ENCODE measurements around the gene TRIM42.

TRIM42 gene

DNA sequence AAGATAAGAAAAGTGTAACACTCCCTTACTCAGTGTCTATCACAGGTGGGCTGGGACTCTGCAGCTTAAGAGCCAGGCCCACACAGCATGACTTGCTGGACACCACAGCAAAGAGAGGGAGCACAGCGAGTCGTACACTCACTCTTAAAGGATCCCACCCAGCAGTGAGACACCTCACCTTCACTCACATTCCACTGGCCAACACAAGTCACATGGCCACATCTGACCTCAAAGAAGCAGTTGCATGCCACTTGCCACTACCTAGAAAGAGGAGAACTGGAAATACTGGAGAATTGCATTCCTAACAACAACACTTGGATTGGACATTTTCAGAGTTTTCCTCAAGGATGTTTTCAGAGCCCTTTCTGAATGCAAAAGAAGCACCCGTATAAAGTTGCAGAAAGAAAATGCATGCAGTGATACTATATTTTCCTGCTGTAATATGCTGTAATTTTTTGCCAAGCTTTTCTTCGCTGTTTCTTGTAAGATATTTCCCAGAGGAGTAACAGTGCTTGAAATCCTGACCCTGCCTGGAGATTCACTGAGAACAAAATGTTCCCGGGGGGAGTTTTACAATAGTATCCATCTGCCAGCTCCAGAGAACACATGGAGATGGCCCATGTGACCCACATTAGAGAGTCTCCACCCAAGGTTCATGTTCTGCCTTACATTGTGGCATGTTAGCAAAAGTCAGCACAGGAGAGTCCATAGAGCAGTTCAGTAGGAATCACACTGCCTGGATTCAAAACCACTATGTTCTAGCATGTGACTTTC, 42.2 kb downstream of the TRIM42 start:
- H3K27me3 ChIP-seq (ENCODE audit: low read depth): no peaks in the 10 kb centered on the region
- in situ Hi-C loops (cut with MboI; ENCODE audit: low sequenced_read_pairs): no loop called here
- no peak overlapping the region for H3K4me3 ChIP-seq
- no peaks in the 10 kb centered on the region; the same call in 1 of the 2 replicates for H3K4me1 ChIP-seq
- no peaks in the 10 kb centered on the region for H3K36me3 ChIP-seq (replicated peaks)
- no peaks in the 10 kb centered on the region for H3K9me3 ChIP-seq
- no peak for DNase-seq (ENCODE audit: low spot score in 2 of 2)

DNA sequence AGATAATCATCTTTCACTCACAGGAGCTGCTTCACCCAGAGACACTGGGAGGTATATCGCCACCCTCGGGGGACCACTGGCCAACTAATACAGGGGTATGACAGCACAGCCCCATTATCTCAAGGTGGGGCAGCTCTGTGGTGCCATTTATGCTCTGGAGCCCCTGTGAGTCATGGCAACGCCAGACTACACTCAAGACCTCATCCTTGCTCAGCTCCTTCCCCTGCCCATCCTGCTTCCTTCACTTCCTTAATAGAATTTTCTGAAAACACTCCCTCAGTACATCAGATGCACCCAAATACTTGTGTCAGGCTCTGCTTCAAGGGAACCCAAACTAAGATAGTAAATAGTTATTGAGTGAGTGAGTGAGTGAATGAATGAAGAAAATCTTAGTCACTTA, 45.7 kb downstream of the TRIM42 start:
- no peaks in the 10 kb centered on the region for H3K36me3 ChIP-seq (replicated peaks)

DNA sequence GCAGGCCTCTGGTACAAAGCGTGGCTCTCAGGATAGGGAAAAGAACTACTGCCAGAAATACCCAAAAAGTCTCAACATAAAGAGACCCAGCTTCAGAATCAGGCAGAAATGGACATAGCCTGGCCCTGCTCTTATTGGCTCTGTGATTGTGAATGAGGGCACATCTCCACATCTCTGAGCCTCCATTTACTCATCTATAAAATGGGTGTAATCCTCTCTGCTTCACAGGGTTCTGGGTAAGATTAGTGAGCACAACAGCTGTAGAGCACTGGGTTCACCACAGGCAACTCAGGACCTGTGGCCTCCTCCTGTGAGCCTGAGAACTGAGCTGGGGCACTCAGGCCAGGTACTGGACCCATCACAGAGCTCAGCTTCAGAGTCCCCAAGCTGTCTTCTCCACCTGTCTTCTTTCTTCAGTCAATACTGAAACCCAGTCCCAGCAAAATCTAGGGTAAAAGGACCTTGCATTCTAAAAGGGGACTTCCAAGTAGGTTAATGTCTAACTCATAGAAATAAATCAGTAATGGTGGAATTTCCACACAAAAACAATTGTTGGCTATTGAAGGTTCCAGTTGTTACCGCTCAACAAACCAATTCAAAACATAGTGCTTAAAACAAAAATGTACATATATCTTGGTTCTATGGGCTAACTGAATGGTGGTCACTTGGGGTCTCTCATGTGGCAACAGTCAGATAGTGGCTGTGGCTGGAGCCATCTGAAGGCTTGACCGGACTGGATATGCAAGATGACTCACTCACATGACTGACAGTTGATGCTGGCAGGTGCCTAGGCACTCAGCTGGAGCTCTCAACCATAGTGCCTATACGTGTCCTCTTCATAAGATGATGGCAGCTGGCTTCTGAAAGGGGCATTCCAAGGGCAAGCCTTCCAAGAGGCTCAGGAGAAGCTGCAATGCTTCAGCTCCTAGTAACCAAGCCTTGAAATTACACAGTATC, 47.3 kb downstream of the TRIM42 start:
- Histone ChIP-seq H3K27me3 (ENCODE audit: low read depth) (no peaks in the 10 kb centered on the region), H3K4me3 (no peak overlapping the region), H3K4me1 (no peaks in the 10 kb centered on the region), H3K9me3 (no peaks in the 10 kb centered on the region), H3K36me3 (replicated peaks) (no peaks in the 10 kb centered on the region)
- in situ Hi-C loops (cut with MboI; ENCODE audit: low sequenced_read_pairs): loop anchor here (25.0 kb wide), 2 partner anchors 588 to 788 kb away; partner anchors contain the start of gene CLSTN2
- DNase-seq (ENCODE audit: low spot score in 2 of 2): no peak

More for the DNA sequence above, 45.7 kb downstream of the TRIM42 start:
- DNase-seq (ENCODE audit: low spot score in 2 of 2): no peak
- Histone ChIP-seq H3K4me3 (no peak overlapping the region), H3K4me1 (no peaks in the 10 kb centered on the region), H3K27me3 (ENCODE audit: low read depth) (no peaks in the 10 kb centered on the region), H3K9me3 (no peaks in the 10 kb centered on the region)
- in situ Hi-C loops (cut with MboI; ENCODE audit: low sequenced_read_pairs): no loop called here

DNA sequence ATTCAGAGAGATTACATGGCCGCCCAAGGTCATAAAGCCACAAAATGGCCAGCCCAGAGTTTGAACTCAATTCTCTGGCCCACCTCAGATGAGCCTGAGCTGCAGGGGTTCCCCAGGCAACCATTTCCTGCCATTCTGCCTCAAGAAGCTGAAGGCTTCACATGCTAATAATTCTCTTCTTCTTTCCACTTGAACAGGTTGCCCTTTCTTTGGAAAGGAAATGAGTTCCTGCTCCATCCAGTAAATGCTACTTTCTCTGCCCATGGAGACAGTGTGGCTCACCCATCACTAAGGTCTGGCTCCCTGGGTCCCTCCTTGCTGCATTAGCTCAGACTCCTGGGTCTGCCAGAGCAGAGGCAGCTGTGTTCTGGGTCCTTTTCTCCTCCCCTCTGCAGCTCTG, 48.2 kb downstream of the TRIM42 start:
- no peaks in the 10 kb centered on the region for H3K36me3 ChIP-seq (replicated peaks)
- H3K27me3 ChIP-seq (ENCODE audit: low read depth): no peaks in the 10 kb centered on the region
- no peak overlapping the region for H3K4me3 ChIP-seq
- H3K9me3 ChIP-seq: no peaks in the 10 kb centered on the region
- in situ Hi-C loops (cut with MboI; ENCODE audit: low sequenced_read_pairs): loop anchor here (25.0 kb wide), 2 partner anchors 589 to 789 kb away; partner anchors contain the start of gene CLSTN2
- no peak for DNase-seq (ENCODE audit: low spot score in 2 of 2)
- no peaks in the 10 kb centered on the region for H3K4me1 ChIP-seq

DNA sequence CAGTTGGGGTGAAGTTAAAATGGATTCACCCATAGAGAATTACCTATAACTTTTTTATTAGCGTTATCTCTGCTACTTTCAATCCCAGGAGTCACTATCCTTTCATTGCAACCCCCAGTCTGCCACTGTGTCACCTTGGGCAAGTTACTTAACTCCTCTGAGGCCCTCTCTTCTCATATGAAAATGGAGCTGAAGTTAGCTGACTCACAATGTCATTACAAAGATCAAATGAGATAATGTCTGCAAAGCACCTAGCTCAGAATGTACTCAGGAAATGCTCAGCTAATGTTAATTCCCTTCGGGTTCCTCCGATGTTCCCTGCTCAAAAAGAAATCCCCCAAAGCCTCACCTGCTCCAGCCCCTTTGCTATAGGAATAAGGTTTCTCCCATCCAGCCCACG, 50.0 kb downstream of the TRIM42 start:
- no peak for DNase-seq (ENCODE audit: low spot score in 2 of 2)
- H3K27me3 ChIP-seq (ENCODE audit: low read depth): no peaks in the 10 kb centered on the region
- in situ Hi-C loops (cut with MboI; ENCODE audit: low sequenced_read_pairs): loop anchor here (25.0 kb wide), 2 partner anchors 591 to 791 kb away; partner anchors contain the start of gene CLSTN2
- no peaks in the 10 kb centered on the region for H3K9me3 ChIP-seq
- H3K4me3 ChIP-seq: no peak overlapping the region
- no peaks in the 10 kb centered on the region for H3K4me1 ChIP-seq
- H3K36me3 ChIP-seq (replicated peaks): no peaks in the 10 kb centered on the region

DNA sequence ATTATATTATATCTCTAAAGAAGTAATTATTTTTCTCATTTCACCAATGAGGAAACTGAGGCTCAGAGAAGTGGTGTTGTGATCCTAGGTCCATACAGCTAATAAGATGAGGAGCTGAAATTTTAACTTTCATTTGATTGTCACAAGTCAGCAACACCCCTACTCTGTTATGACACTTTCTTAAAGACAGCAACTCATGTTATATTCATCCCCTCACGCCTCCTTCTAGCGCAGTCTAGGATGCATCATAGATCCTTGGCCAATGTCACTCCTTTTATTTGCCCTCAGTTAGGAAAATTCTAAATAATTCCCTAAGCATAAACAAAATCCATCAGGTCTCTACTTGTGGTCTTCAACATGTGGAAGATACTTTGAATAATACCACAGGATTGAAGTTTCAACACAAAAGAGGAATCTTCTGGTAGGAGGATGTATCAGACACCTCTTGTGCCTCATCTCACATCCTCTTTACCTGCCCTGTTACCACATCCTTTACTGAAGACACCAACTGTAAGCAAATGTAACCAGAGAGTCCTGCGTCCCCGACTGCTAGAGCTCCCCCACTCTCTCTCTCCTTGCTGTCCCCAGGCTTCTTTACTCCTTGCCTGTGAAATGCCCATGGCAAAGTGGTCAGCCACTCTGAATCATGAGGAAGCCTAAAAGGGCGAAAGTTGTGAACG, 53.7 kb downstream of the TRIM42 start:
- H3K27me3 ChIP-seq (ENCODE audit: low read depth): no peaks in the 10 kb centered on the region
- no peak overlapping the region for H3K4me3 ChIP-seq
- H3K36me3 ChIP-seq (replicated peaks): no peaks in the 10 kb centered on the region
- in situ Hi-C loops (cut with MboI; ENCODE audit: low sequenced_read_pairs): loop anchor here (25.0 kb wide), 2 partner anchors 594 to 794 kb away; partner anchors contain the start of gene CLSTN2
- DNase-seq (ENCODE audit: low spot score in 2 of 2): no peak
- H3K4me1 ChIP-seq: no peaks in the 10 kb centered on the region
- H3K9me3 ChIP-seq: no peaks in the 10 kb centered on the region

DNA sequence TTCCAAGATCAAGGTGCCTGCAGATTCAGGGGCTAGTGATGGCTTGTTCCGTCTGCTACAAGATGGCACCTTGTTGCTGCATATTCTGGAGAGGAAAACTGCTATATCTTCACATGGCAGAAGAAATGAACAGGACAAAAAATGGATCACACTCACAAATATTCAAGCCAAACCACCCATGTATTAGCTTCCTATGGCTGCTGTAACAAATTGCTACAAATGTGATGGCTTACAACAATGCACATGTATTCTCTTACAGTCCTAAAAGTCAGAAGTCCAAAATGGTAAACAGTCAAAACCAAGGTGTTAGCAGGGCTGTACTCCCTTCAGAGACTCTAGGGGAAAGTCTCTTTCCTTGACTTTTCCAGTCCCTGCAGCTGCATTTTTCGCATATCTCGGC, 55.8 kb downstream of the TRIM42 start:
- in situ Hi-C loops (cut with MboI; ENCODE audit: low sequenced_read_pairs): loop anchor here (25.0 kb wide), 2 partner anchors 596 to 796 kb away; partner anchors contain the start of gene CLSTN2
- Histone ChIP-seq H3K4me1 (no peaks in the 10 kb centered on the region), H3K4me3 (no peak overlapping the region), H3K27me3 (ENCODE audit: low read depth) (no peaks in the 10 kb centered on the region), H3K9me3 (no peaks in the 10 kb centered on the region), H3K36me3 (replicated peaks) (no peaks in the 10 kb centered on the region)
- no peak for DNase-seq (ENCODE audit: low spot score in 2 of 2)

DNA sequence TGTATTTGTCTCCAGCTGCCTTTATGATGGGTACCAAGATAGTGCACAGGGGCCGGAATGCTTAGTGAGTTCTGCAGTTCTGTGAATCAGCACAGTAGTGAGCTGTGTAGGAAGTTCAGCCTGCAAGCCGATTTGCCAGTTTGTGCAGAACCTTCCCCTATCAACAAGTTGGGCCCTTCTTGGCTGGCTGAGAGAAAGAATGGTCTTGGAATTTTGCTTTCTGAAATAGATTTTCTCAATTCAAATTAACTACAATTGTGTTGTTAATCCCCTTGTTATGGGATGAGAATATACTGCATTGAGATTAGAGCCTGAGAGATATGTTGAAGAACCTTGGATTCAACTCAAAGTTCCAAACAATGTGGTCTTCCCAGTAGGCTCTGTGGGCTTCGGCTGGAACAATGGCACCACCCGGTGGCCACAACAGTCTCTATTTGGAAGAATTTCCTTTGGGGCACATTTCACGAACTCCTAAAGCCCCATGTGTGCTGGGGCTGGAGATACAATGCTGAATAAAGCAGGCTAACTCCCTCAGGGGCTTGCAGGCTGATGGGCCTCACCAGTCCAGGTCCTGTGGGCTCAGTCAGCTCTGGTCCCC, 59.1 kb downstream of the TRIM42 start:
- in situ Hi-C loops (cut with MboI; ENCODE audit: low sequenced_read_pairs): loop anchor here (25.0 kb wide), 2 partner anchors 600 to 800 kb away; partner anchors contain the start of gene CLSTN2

DNA sequence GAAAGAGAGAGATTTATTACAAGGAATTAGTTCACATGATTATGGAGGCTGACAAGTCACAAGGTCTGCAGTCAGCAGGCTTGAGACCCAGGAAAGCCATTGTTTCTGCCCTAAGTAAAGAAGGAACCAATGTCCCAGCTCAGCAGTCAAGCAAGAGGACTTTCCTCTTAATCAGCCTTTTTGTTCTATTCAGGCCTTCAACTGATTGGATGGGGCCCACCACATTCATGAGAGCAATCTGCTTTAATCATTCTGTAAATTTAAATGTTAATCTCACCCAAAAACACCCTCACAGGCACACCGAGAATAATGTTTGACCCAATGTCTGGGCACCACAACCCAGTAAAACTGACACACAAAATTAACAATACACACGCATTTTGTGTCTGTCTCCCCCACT, 64.3 kb downstream of the TRIM42 start:
- Histone ChIP-seq H3K9me3 (no peaks in the 10 kb centered on the region), H3K4me3 (no peak overlapping the region), H3K27me3 (ENCODE audit: low read depth) (no peaks in the 10 kb centered on the region), H3K4me1 (no peaks in the 10 kb centered on the region), H3K36me3 (replicated peaks) (no peaks in the 10 kb centered on the region)
- in situ Hi-C loops (cut with MboI; ENCODE audit: low sequenced_read_pairs): loop anchor here (25.0 kb wide), 2 partner anchors 605 to 805 kb away; partner anchors contain the start of gene CLSTN2
- DNase-seq (ENCODE audit: low spot score in 2 of 2): no peak

More for the DNA sequence above, 59.1 kb downstream of the TRIM42 start:
- Histone ChIP-seq H3K27me3 (ENCODE audit: low read depth) (no peaks in the 10 kb centered on the region), H3K4me3 (no peak overlapping the region), H3K9me3 (no peaks in the 10 kb centered on the region), H3K36me3 (replicated peaks) (no peaks in the 10 kb centered on the region), H3K4me1 (no peaks in the 10 kb centered on the region)
- DNase-seq (ENCODE audit: low spot score in 2 of 2): peak; percentile 46 to 68

DNA sequence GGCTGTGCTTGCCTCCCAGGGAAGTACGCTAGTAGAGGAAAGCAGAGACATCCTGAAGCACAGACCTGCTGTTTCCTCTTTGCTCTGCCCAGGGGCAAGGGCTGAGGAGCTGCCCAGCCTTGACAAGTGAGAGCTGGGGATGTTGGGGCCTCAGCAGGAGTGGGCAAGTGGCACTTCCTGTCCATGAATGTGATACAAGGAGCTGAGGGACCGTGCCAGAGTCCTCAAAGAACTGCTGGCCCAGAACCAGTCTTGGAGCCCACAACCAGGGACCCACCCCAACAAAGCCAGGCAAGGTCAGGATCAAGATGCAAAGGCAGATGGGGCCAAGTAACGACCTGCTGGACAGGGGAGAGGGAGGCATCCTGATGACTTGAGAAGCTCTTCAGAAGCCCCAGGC, 70.3 kb downstream of the TRIM42 start:
- in situ Hi-C loops (cut with MboI; ENCODE audit: low sequenced_read_pairs): loop anchor here (25.0 kb wide), 2 partner anchors 611 to 811 kb away; partner anchors contain the start of gene CLSTN2
- DNase-seq (ENCODE audit: low spot score in 2 of 2): no peak
- H3K27me3 ChIP-seq (ENCODE audit: low read depth): 0 out of 2 replicates have a peak, but pooled peaks cover 3% of the 10 kb centered on the region
- no peaks in the 10 kb centered on the region for H3K4me1 ChIP-seq
- no peaks in the 10 kb centered on the region for H3K36me3 ChIP-seq (replicated peaks)
- H3K9me3 ChIP-seq: no peaks in the 10 kb centered on the region
- H3K4me3 ChIP-seq: no peak overlapping the region

DNA sequence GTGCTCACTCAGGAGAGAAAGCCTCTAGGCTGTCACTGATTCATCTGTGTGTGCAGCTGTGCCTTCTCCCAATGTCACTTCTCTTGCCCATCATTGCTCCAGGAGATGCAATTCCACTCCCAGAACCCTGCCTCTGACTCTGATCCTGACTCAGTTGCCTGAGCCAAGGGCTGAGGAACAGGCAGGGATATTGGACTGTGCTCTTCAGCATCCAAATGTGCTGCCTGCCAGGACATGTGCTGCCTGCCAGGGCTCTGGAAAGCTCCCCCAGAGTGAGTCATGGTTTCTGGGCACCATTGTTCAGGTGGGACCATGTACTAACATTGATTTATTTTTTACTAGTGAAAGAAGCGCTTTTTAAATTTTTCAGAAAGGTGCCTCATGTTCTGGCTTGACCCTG, 71.0 kb downstream of the TRIM42 start:
- Histone ChIP-seq H3K9me3 (no peaks in the 10 kb centered on the region), H3K36me3 (replicated peaks) (no peaks in the 10 kb centered on the region), H3K27me3 (ENCODE audit: low read depth) (0 out of 2 replicates have a peak, but pooled peaks cover 3% of the 10 kb centered on the region), H3K4me1 (no peaks in the 10 kb centered on the region), H3K4me3 (no peak overlapping the region)
- in situ Hi-C loops (cut with MboI; ENCODE audit: low sequenced_read_pairs): loop anchor here (25.0 kb wide), 2 partner anchors 612 to 812 kb away; partner anchors contain the start of gene CLSTN2
- DNase-seq (ENCODE audit: low spot score in 2 of 2): no peak

Measured in HAP-1 (cell line).